ENCODE measurements around the gene SHC2.

GRCh38 chr19:492091-492531 is 31.3 kb upstream of the SHC2 start:
- TF ChIP-seq, protein P1, sequence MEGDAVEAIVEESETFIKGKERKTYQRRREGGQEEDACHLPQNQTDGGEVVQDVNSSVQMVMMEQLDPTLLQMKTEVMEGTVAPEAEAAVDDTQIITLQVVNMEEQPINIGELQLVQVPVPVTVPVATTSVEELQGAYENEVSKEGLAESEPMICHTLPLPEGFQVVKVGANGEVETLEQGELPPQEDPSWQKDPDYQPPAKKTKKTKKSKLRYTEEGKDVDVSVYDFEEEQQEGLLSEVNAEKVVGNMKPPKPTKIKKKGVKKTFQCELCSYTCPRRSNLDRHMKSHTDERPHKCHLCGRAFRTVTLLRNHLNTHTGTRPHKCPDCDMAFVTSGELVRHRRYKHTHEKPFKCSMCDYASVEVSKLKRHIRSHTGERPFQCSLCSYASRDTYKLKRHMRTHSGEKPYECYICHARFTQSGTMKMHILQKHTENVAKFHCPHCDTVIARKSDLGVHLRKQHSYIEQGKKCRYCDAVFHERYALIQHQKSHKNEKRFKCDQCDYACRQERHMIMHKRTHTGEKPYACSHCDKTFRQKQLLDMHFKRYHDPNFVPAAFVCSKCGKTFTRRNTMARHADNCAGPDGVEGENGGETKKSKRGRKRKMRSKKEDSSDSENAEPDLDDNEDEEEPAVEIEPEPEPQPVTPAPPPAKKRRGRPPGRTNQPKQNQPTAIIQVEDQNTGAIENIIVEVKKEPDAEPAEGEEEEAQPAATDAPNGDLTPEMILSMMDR (IDR thresholded peaks at IDR 0.05), result no peak
- no peak for TF ChIP-seq POLR2A (IDR thresholded peaks at IDR 0.05)
- no peak for TF ChIP-seq EP300 (IDR thresholded peaks at IDR 0.05)
- TF ChIP-seq POLR2AphosphoS5 (IDR thresholded peaks at IDR 0.05), result no peak

Measured in stomach (tissue), 4 donors.